H1 (cell line): ENCODE results near the gene LLGL1. TPM values are rescaled to one million over a fixed set of nuclear protein-coding genes. Genes with fewer than 3 reads are reported as not detected.

Source experiments
- CTCF ChIA-PET: fragments of 300-600 bp; sonication (Branson Sonifier 250); formaldehyde crosslinking; loops from one replicate; lab custom pipeline; 2021; ENCODE audit not compliant: partially characterized antibody; lab: Charles Lee
- POLR2A ChIA-PET: fragments of 300-600 bp; sonication (Branson Sonifier 250); formaldehyde crosslinking; loops from one replicate; lab custom pipeline; 2021; ENCODE audit warnings: inconsistent platforms; ENCODE audit not compliant: partially characterized antibody; lab: Charles Lee
- DNase-seq, 2 experiments: peaks; one replicate each; pipeline versions ENCODE4 v3.0.0 to v3.0.0-alpha.2; 2010 to 2022; ENCODE audit warnings: low spot score in 2 of 2, low read depth in 1 of 2, mixed read lengths in 1 of 2
- FAIRE-seq: peaks from 2 replicates; lab custom pipeline; 2011; peaks lifted over from hg19 to GRCh38; lab: Jason Lieb, UNC
- H2AFZ ChIP-seq: 2 replicates; pipeline ENCODE4 v1.8.1; 2012; ENCODE audit warnings: low read length, inconsistent platforms
- H2AK5ac ChIP-seq: 2 replicates; pipeline ENCODE4 v1.6.1; 2013; ENCODE audit warnings: low read depth, low read length
- H2BK120ac ChIP-seq: replicated peaks from 2 replicates; pipeline ENCODE3; 2013; ENCODE audit warnings: low read depth, low read length, inconsistent platforms
- H2BK12ac ChIP-seq: 2 replicates; pipeline ENCODE4 v1.6.1; 2013; ENCODE audit warnings: low read depth, low read length
- H2BK15ac ChIP-seq: 2 replicates; pipeline ENCODE4 v1.6.1; 2013; ENCODE audit warnings: low read length
- H2BK20ac ChIP-seq: 2 replicates; pipeline ENCODE4 v1.6.1; 2013; ENCODE audit warnings: low read length
- H2BK5ac ChIP-seq: 2 replicates; pipeline ENCODE4 v1.6.1; 2013; ENCODE audit warnings: low read depth, low read length
- H3K14ac ChIP-seq: 2 replicates; pipeline ENCODE4 v1.6.1; 2013; ENCODE audit warnings: inconsistent platforms; ENCODE audit not compliant: insufficient read length
- H3K18ac ChIP-seq: 2 replicates; pipeline ENCODE4 v1.6.1; 2013; ENCODE audit warnings: low read length; ENCODE audit errors: extremely low read depth
- H3K23ac ChIP-seq: 2 replicates; pipeline ENCODE4 v1.6.1; 2013; ENCODE audit warnings: inconsistent platforms; ENCODE audit not compliant: insufficient read length
- H3K23me2 ChIP-seq: 2 replicates; pipeline ENCODE4 v1.6.1; 2013; ENCODE audit warnings: low read depth, low read length
- H3K27ac ChIP-seq: 2 replicates; pipeline ENCODE4 v1.6.1; 2011; ENCODE audit warnings: low read depth, low read length, inconsistent platforms
- H3K27me3 ChIP-seq, 4 experiments: replicated peaks in 1 of 4; 1 replicate in 1 of 4; 2 replicates in 3 of 4; pipeline versions ENCODE4 v1.6.1 to v1.8.1; 2011 to 2013; ENCODE audit warnings: low read length in 3 of 4, mild to moderate bottlenecking in 3 of 4, inconsistent platforms in 2 of 4, mixed read lengths in 2 of 4, moderate library complexity in 1 of 4; ENCODE audit not compliant: control insufficient read depth in 3 of 4, insufficient read depth in 3 of 4; ENCODE audit errors: extremely low read depth in 1 of 4
- H3K36me3 ChIP-seq, 4 experiments: 2 replicates each; pipeline versions ENCODE4 v1.6.1 to v1.8.1; 2011 to 2013; ENCODE audit warnings: mild to moderate bottlenecking in 4 of 4, low read length in 3 of 4, moderate library complexity in 2 of 4, control low read depth in 1 of 4, inconsistent platforms in 1 of 4; ENCODE audit not compliant: insufficient read depth in 4 of 4, control insufficient read depth in 2 of 4
- H3K4ac ChIP-seq: replicated peaks from 2 replicates; pipeline ENCODE3; 2013; ENCODE audit warnings: low read length, low read depth, mixed read lengths, inconsistent platforms; ENCODE audit not compliant: insufficient read length
- H3K4me1 ChIP-seq, 4 experiments: replicated peaks in 1 of 4; 1 replicate in 1 of 4; 2 replicates in 3 of 4; pipeline versions ENCODE4 v1.6.1 to v1.8.1; 2011 to 2013; ENCODE audit warnings: low read length in 3 of 4, inconsistent platforms in 2 of 4, mixed read lengths in 1 of 4; ENCODE audit not compliant: insufficient read depth in 4 of 4, control insufficient read depth in 3 of 4
- H3K4me2 ChIP-seq, 2 experiments: 2 replicates each; pipeline versions ENCODE4 v1.6.1 to v1.8.1; 2011 to 2013; ENCODE audit warnings: low read depth in 2 of 2, low read length in 2 of 2, control low read depth in 1 of 2, inconsistent platforms in 1 of 2, mild to moderate bottlenecking in 1 of 2; ENCODE audit not compliant: insufficient read depth in 1 of 2
- H3K4me3 ChIP-seq, 4 experiments: fragments of 200-600, 300-600 bp in 1 of 4; sonication (generic), shearing (Covaris generic), sonication (Bioruptor Twin) in 1 of 4; 2 replicates each; pipeline versions ENCODE4 v1.5.1 to v1.8.1; 2011 to 2016; ENCODE audit warnings: low read length in 4 of 4, low read depth in 3 of 4, control low read depth in 2 of 4, inconsistent platforms in 2 of 4, mild to moderate bottlenecking in 2 of 4, mixed read lengths in 1 of 4, moderate library complexity in 1 of 4; ENCODE audit not compliant: insufficient read depth in 2 of 4; ENCODE audit errors: extremely low read depth in 1 of 4
- H3K56ac ChIP-seq: replicated peaks from 2 replicates; pipeline ENCODE3; 2013; ENCODE audit warnings: low read depth, mild to moderate bottlenecking, mixed read lengths, low read length, inconsistent platforms; ENCODE audit not compliant: insufficient read length
- H3K79me1 ChIP-seq: 2 replicates; pipeline ENCODE4 v1.6.1; 2013; ENCODE audit warnings: low read depth, low read length, control low read depth
- H3K79me2 ChIP-seq, 2 experiments: 2 replicates each; pipeline versions ENCODE4 v1.6.1 to v1.8.1; 2012 to 2013; ENCODE audit warnings: low read length in 2 of 2, mild to moderate bottlenecking in 2 of 2, inconsistent platforms in 1 of 2; ENCODE audit not compliant: insufficient read depth in 2 of 2, control insufficient read depth in 1 of 2
- H3K9ac ChIP-seq, 4 experiments: replicated peaks in 1 of 4; 1 replicate in 1 of 4; 2 replicates in 3 of 4; pipeline versions ENCODE4 v1.6.1 to v1.8.1; 2011 to 2013; ENCODE audit warnings: low read depth in 3 of 4, low read length in 3 of 4, control low read depth in 2 of 4, mild to moderate bottlenecking in 2 of 4, moderate library complexity in 2 of 4, inconsistent platforms in 1 of 4; ENCODE audit errors: extremely low read depth in 1 of 4
- H3K9me3 ChIP-seq, 2 experiments: 2 replicates each; pipeline versions ENCODE4 v1.6.1 to v1.8.1; 2012 to 2013; ENCODE audit warnings: mild to moderate bottlenecking in 2 of 2, moderate library complexity in 2 of 2, control low read depth in 1 of 2, inconsistent platforms in 1 of 2, low read depth in 1 of 2, low read length in 1 of 2, mixed read lengths in 1 of 2; ENCODE audit not compliant: insufficient read depth in 2 of 2
- H4K20me1 ChIP-seq, 2 experiments: replicated peaks in 1 of 2; 2 replicates each; pipeline versions ENCODE3 to v1.8.1; 2011 to 2013; ENCODE audit warnings: inconsistent platforms in 2 of 2, low read length in 2 of 2, mild to moderate bottlenecking in 1 of 2; ENCODE audit not compliant: insufficient read depth in 2 of 2, control insufficient read depth in 1 of 2
- H4K5ac ChIP-seq: 2 replicates; pipeline ENCODE4 v1.6.1; 2013; ENCODE audit warnings: low read length, low read depth, mixed read lengths, inconsistent platforms; ENCODE audit not compliant: insufficient read length
- H4K8ac ChIP-seq: 2 replicates; pipeline ENCODE4 v1.8.0; 2013; ENCODE audit warnings: mild to moderate bottlenecking, moderate library complexity, low read length, inconsistent platforms; ENCODE audit not compliant: insufficient read depth; ENCODE audit errors: extremely low read depth
- H4K91ac ChIP-seq: replicated peaks from 2 replicates; pipeline ENCODE3; 2013; ENCODE audit warnings: low read length, mixed read lengths, inconsistent platforms; ENCODE audit not compliant: insufficient read length
- CHD1 ChIP-seq: IDR thresholded peaks from 2 replicates; pipeline ENCODE4 v1.6.1; 2012; ENCODE audit warnings: low read depth, low read length, improper control_type of control experiment
- MAFK ChIP-seq: IDR thresholded peaks from 2 replicates; pipeline ENCODE4 v1.6.1; 2012; ENCODE audit warnings: low read depth, mild to moderate bottlenecking, improper control_type of control experiment, low read length
- WGBS, 2 experiments: shearing (Covaris generic) in 1 of 2; methylation state at CpG; one replicate each; pipeline versions ENCODE4 v1.1.6 to v1.1.7; 2013 to 2015; ENCODE audit warnings: low lambda C conversion rate in 2 of 2, mixed read lengths in 2 of 2, inconsistent platforms in 1 of 2, low coverage in 1 of 2, missing lambda C conversion rate in 1 of 2; ENCODE audit not compliant: insufficient replicate concordance in 2 of 2, insufficient coverage in 1 of 2, insufficient read length in 1 of 2; ENCODE audit errors: extremely low coverage in 1 of 2, missing lambda C conversion rate in 1 of 2; 5-methylcytosine and 5-hydroxymethylcytosine counted together
- polyA plus RNA-seq, 7 experiments: library from polyadenylated mRNA; depleted of rRNA in 3 of 7; stranded (reverse) in 5 of 7; unstranded in 2 of 7; fragments of >200 nt in 5 of 7; fragments of 200-250 nt in 2 of 7; gene quantifications; 1 replicate in 5 of 7; 2 replicates in 1 of 7; 4 replicates in 1 of 7; pipeline versions ENCODE4 v1.2.1 to v1.2.3, GENCODE V29; 2011 to 2013; ENCODE audit warnings: missing spikeins in 2 of 7, mixed read lengths in 2 of 7
- total RNA-seq: library from RNA; stranded (reverse); fragmentation: NEBNext Ultra II Directional; extraction: Animal tissue kit (Norgen Biotek cat#: 25700); gene quantifications from 2 replicates; pipeline ENCODE4 v1.2.1, GENCODE V29; 2021

Gene LLGL1
- total and polyA plus RNA-seq, 2 of the 8 experiments (the other 6 are each of a cell fraction or from before 2014, with no cell fraction given): 71.3 to 107 TPM

GRCh38 chr17:18291718-18292540 is 66.5 kb downstream of the LLGL1 start:
- no peak for FAIRE-seq

More at GRCh38 chr17:18291718-18292540, 66.5 kb downstream of the LLGL1 start:
- H4K91ac ChIP-seq: no peak overlapping the region
- H2BK12ac ChIP-seq: no peak overlapping the region
- no peak overlapping the region for H3K14ac ChIP-seq
- H4K5ac ChIP-seq: no peak overlapping the region
- no peaks in the 10 kb centered on the region; the same call in 1 of the 2 replicates for H3K79me1 ChIP-seq
- H4K8ac ChIP-seq: no peak overlapping the region
- H3K9ac ChIP-seq: no peak overlapping the region
- H2BK15ac ChIP-seq: no peak overlapping the region
- no peaks in the 10 kb centered on the region for H3K79me2 ChIP-seq
- H3K27me3 ChIP-seq: no peaks in the 10 kb centered on the region
- H2BK120ac ChIP-seq: no peak overlapping the region
- no peak overlapping the region for H2AFZ ChIP-seq
- 94% methylated on average over 14 of the region's 15 CpGs; no CpG with 5 or more reads in 1 of the 2 experiments for WGBS, 2 experiments
- no peak overlapping the region for H3K18ac ChIP-seq
- ChIA-PET CTCF (no interaction called here), POLR2A (interaction anchor here (0.7 to 2.0 kb wide), 4 partner anchors 10 to 89 kb away, joined by 3 to 6 read pairs (median 4); no protein-coding TSS in a partner anchor)
- DNase-seq: no peak
- no peak overlapping the region for H2BK5ac ChIP-seq
- no peak overlapping the region for H3K4me3 ChIP-seq
- H3K36me3 ChIP-seq: peaks cover 37 to 69% (median 55%) of the 10 kb centered on the region in 4 experiments
- no peaks in the 10 kb centered on the region for H3K9me3 ChIP-seq
- no peak for TF ChIP-seq MAFK
- TF ChIP-seq CHD1: no peak
- H2BK20ac ChIP-seq: no peak overlapping the region
- peaks cover 0 to 4% of the 10 kb centered on the region in 2 experiments for H4K20me1 ChIP-seq
- no peak overlapping the region for H3K23ac ChIP-seq
- H3K56ac ChIP-seq: no peak overlapping the region
- no peak overlapping the region for H3K4ac ChIP-seq
- H2AK5ac ChIP-seq: no peak overlapping the region
- no peaks in the 10 kb centered on the region for H3K23me2 ChIP-seq
- no peak overlapping the region for H3K4me2 ChIP-seq
- H3K27ac ChIP-seq: no peak overlapping the region
- H3K4me1 ChIP-seq: no peaks in the 10 kb centered on the region
